ENCODE results near the gene ORAI2. TPM values are rescaled to one million over a fixed set of nuclear protein-coding genes. Genes with fewer than 3 reads are reported as not detected.

The ORAI2 gene
- total and polyA plus RNA-seq, 2 of the 4 experiments (the other 2 are of a cell fraction), result 52.0 to 58.3 TPM

DNA sequence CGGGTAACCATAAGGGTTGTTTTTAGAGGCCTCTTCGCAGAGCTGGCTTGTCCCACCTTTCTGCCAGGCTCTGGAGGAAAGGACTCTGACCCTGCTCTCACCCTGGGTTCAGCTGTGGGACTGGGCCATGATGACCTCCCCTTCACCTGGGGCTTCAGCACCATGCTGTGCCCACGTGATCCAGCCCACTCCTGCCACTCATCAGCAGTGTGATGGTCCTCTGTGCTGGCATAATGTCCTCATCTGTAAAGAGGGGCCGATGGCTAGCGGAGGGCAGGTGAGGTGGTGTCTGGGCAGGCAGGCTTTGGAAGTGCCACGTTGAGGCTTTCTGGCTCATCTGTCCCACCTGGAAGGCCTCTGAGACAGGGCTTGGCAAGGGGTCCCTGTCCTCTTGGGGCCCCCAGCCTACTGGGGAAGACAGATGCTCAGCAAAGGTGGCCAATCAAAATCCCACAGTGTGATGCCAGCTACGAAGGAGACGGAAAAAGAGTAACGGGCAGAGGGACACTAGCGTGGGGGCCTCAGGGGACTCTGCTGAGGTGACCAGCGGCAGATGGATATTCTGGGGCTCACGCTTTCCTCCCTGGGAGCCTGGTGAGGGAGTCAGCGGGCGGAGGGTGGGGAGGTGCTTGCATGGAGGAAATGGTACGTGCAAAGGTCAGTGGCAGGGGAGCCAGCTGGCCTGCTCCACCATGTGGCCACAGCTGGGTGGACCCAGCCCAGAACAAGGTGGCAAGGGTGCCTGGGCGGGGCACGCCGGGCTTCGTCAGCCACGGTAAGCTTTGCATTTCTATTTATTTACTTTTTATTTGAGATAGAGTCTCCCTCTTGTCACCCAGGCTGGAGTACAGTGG is 36.8 kb downstream of the ORAI2 start:
- Histone ChIP-seq H3K4me2 (ENCODE audit: low read depth, low read length) (no peak overlapping the region), H4K5ac (ENCODE audit: low read depth, low read length) (no peak overlapping the region), H3K4me1 (ENCODE audit: control insufficient read depth, insufficient read depth, low read length) (peaks cover 2% of the 10 kb centered on the region; the same call in 1 of the 2 replicates), H3K9ac (ENCODE audit: low read depth, low read length) (no peak overlapping the region), H3K4me3 (ENCODE audit: insufficient read depth, low read depth, low read length) (no peak overlapping the region), H2BK5ac (ENCODE audit: low read depth, low read length, poor library complexity, severe bottlenecking) (no peak overlapping the region), H3K9me3 (ENCODE audit: control insufficient read depth, insufficient read depth, low read length) (no peaks in the 10 kb centered on the region), H3K27me3 (ENCODE audit: control insufficient read depth, insufficient read depth, low read length) (no peaks in the 10 kb centered on the region), H3K56ac (ENCODE audit: extremely low read depth, insufficient read depth, low read length) (no peak overlapping the region), H2AK5ac (ENCODE audit: low read depth, low read length) (no peak overlapping the region), H4K91ac (ENCODE audit: insufficient read depth, low read depth, low read length) (no peak overlapping the region), H3K14ac (replicated peaks; ENCODE audit: low read depth, low read length) (no peak overlapping the region), H3K79me1 (ENCODE audit: low read depth in 1 of 2, low read length in 2 of 2) (peaks cover 9 to 29% of the 10 kb centered on the region in 2 experiments), H2AFZ (replicated peaks; ENCODE audit: low read length, poor library complexity) (no peak overlapping the region), H3K18ac (ENCODE audit: low read depth, low read length) (no peak overlapping the region), H3K36me3 (ENCODE audit: control insufficient read depth, insufficient read depth, low read length) (peaks cover 39% of the 10 kb centered on the region), H3K4ac (ENCODE audit: low read depth, low read length) (no peak overlapping the region), H2BK15ac (ENCODE audit: low read depth, low read length) (no peak overlapping the region), H4K8ac (ENCODE audit: low read depth in 2 of 2, low read length in 2 of 2) (no peak overlapping the region), H3K9me1 (ENCODE audit: insufficient read depth, low read length) (peaks cover 9% of the 10 kb centered on the region), H2AK9ac (replicated peaks; ENCODE audit: low read depth, low read length, poor library complexity) (peak overlapping the region; percentile 23), H3K27ac (ENCODE audit: insufficient read depth, low read length) (no peak overlapping the region), H2BK120ac (ENCODE audit: low read depth, low read length) (no peak overlapping the region), H3K23ac (ENCODE audit: low read depth, low read length) (no peak overlapping the region), H2BK20ac (ENCODE audit: low read depth, low read length) (no peak overlapping the region), H4K20me1 (ENCODE audit: insufficient read depth, low read length) (peaks cover 11% of the 10 kb centered on the region)
- dilution Hi-C loops (cut with HindIII; ENCODE audit: low sequenced_read_pairs, unreplicated experiment) (no loop called here), intact Hi-C loops (cut with micrococcal nuclease) (no loop called here), in situ Hi-C loops (cut with MboI; ENCODE audit: low sequenced_read_pairs) (no loop called here)
- no peak for ATAC-seq (ENCODE audit: low read depth)
- TF ChIP-seq MAZ (IDR thresholded peaks at IDR 0.05; ENCODE audit: borderline replicate concordance, low read depth, low read length) (no peak), BHLHE40 (IDR thresholded peaks at IDR 0.05; ENCODE audit: low read depth, low read length) (no peak), NFE2L2 (IDR thresholded peaks at IDR 0.05; ENCODE audit: low read depth, low read length) (no peak), SMC3 (IDR thresholded peaks at IDR 0.05; ENCODE audit: low read depth, low read length) (no peak)
- TF ChIP-seq, protein P1, sequence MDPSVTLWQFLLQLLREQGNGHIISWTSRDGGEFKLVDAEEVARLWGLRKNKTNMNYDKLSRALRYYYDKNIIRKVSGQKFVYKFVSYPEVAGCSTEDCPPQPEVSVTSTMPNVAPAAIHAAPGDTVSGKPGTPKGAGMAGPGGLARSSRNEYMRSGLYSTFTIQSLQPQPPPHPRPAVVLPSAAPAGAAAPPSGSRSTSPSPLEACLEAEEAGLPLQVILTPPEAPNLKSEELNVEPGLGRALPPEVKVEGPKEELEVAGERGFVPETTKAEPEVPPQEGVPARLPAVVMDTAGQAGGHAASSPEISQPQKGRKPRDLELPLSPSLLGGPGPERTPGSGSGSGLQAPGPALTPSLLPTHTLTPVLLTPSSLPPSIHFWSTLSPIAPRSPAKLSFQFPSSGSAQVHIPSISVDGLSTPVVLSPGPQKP (IDR thresholded peaks at IDR 0.05; ENCODE audit: borderline replicate concordance, low read depth, low read length), result no peak
- 98% methylated on average over 10 of the region's 20 CpGs; no CpG with 5 or more reads in 1 of the 2 experiments for WGBS, 2 experiments (ENCODE audit: extremely low coverage in 2 of 2, insufficient read length in 1 of 2)
- CTCF ChIA-PET, result interaction anchor here (0.5 kb wide), 1 partner anchor 1595 kb away, joined by 3 read pairs; the partner anchor contains the start of gene SRRT
- DNase-seq, result no peak
- BruUV-seq (replicated peaks), result no TSS peak
- POLR2A ChIA-PET (ENCODE audit: unreplicated experiment), result no interaction called here

Data from IMR-90 (cell line).